Ascending aorta (tissue), 2 donors: ENCODE data around the gene NXPH2. TPM values are rescaled to one million over a fixed set of nuclear protein-coding genes. Genes with fewer than 3 reads are reported as not detected.

Experiments
- DNase-seq, 2 donors: peaks; one replicate each; pipeline ENCODE4 v3.0.0-alpha.2; 2019; ENCODE audit warnings: low spot score in 2 of 2
- H3K27ac ChIP-seq, 2 donors: fragments of 200-600 bp; sonication (generic); one replicate each; pipeline ENCODE4 v1.5.1; 2016 to 2017; ENCODE audit warnings: mild to moderate bottlenecking in 1 of 2
- H3K27me3 ChIP-seq: fragments of 200-600 bp; sonication (generic); one replicate; pipeline ENCODE4 v1.5.1; 2017
- H3K36me3 ChIP-seq, 2 donors: fragments of 200-600 bp; sonication (generic); one replicate each; pipeline ENCODE4 v1.5.1; 2016
- H3K4me1 ChIP-seq, 2 donors: fragments of 200-600 bp; sonication (generic); one replicate each; pipeline ENCODE4 v1.5.1; 2016 to 2017; ENCODE audit warnings: mild to moderate bottlenecking in 1 of 2
- H3K4me3 ChIP-seq, 2 donors: fragments of 200-600 bp; sonication (generic); one replicate each; pipeline ENCODE4 v1.5.1; 2016 to 2017; ENCODE audit warnings: mild to moderate bottlenecking in 1 of 2
- H3K9me3 ChIP-seq, 2 donors: fragments of 200-600 bp; sonication (generic); one replicate each; pipeline ENCODE4 v1.5.1; 2016
- intact Hi-C: fragments of 100-400 bp; cut with DNase I; formaldehyde crosslinking; loops from one replicate; pipeline ENCODE4 v1.15.1; 2023
- total RNA-seq: library from RNA; depleted of rRNA; stranded (reverse); fragments of >200 nt; gene quantifications from one replicate; pipeline ENCODE4 v1.1.0, GENCODE V29; 2016
- TF ChIP-seq, protein P1 (sequence below), 3 experiments: fragments of 200-600 bp in 2 of 3; fragments of 450-650 bp in 1 of 3; sonication (generic) in 2 of 3; IDR thresholded peaks; one replicate each; pipeline ENCODE4 v1.5.1; 2016 to 2019; ENCODE audit warnings: antibody characterized with exemption in 3 of 3, mild to moderate bottlenecking in 1 of 3, moderate library complexity in 1 of 3

Gene NXPH2
- total RNA-seq, 1 donor from 2014 or later = not detected

GRCh38 chr2:138760676-138761075 is 19.5 kb downstream of the NXPH2 start:
- DNase-seq = no peak
- Histone ChIP-seq H3K27me3 (no peaks in the 10 kb centered on the region), H3K27ac (no peak overlapping the region), H3K9me3 (no peaks in the 10 kb centered on the region), H3K4me1 (no peaks in the 10 kb centered on the region), H3K4me3 (no peak overlapping the region), H3K36me3 (no peaks in the 10 kb centered on the region)
- intact Hi-C loops = no loop called here
- TF ChIP-seq, protein P1, sequence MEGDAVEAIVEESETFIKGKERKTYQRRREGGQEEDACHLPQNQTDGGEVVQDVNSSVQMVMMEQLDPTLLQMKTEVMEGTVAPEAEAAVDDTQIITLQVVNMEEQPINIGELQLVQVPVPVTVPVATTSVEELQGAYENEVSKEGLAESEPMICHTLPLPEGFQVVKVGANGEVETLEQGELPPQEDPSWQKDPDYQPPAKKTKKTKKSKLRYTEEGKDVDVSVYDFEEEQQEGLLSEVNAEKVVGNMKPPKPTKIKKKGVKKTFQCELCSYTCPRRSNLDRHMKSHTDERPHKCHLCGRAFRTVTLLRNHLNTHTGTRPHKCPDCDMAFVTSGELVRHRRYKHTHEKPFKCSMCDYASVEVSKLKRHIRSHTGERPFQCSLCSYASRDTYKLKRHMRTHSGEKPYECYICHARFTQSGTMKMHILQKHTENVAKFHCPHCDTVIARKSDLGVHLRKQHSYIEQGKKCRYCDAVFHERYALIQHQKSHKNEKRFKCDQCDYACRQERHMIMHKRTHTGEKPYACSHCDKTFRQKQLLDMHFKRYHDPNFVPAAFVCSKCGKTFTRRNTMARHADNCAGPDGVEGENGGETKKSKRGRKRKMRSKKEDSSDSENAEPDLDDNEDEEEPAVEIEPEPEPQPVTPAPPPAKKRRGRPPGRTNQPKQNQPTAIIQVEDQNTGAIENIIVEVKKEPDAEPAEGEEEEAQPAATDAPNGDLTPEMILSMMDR (IDR thresholded peaks at IDR 0.05) = no peak

GRCh38 chr2:138757384-138757783 is 22.8 kb downstream of the NXPH2 start:
- intact Hi-C loops = no loop called here
- Histone ChIP-seq H3K36me3 (no peaks in the 10 kb centered on the region), H3K4me1 (no peaks in the 10 kb centered on the region), H3K4me3 (no peak overlapping the region), H3K27ac (no peak overlapping the region), H3K9me3 (peaks cover 0 to 9% of the 10 kb centered on the region in 2 donors), H3K27me3 (no peaks in the 10 kb centered on the region)
- TF ChIP-seq, protein P1 (IDR thresholded peaks at IDR 0.05) = no peak
- no peak for DNase-seq

GRCh38 chr2:138752197-138752956 is 27.8 kb downstream of the NXPH2 start:
- Histone ChIP-seq H3K36me3 (no peaks in the 10 kb centered on the region), H3K9me3 (peaks cover 0 to 9% of the 10 kb centered on the region in 2 donors), H3K4me3 (no peak overlapping the region), H3K4me1 (no peaks in the 10 kb centered on the region), H3K27ac (no peak overlapping the region), H3K27me3 (no peaks in the 10 kb centered on the region)
- no peak for DNase-seq
- intact Hi-C loops = no loop called here
- TF ChIP-seq, protein P1 (IDR thresholded peaks at IDR 0.05) = no peak

GRCh38 chr2:138744713-138745112 is 35.5 kb downstream of the NXPH2 start:
- intact Hi-C loops = no loop called here
- TF ChIP-seq, protein P1 (IDR thresholded peaks at IDR 0.05) = no peak
- H3K4me1 ChIP-seq = no peaks in the 10 kb centered on the region
- no peak for DNase-seq
- H3K27me3 ChIP-seq = no peaks in the 10 kb centered on the region
- no peak overlapping the region for H3K4me3 ChIP-seq
- no peaks in the 10 kb centered on the region for H3K9me3 ChIP-seq
- no peaks in the 10 kb centered on the region for H3K36me3 ChIP-seq
- no peak overlapping the region for H3K27ac ChIP-seq

- no peaks in the 10 kb centered on the region for H3K4me1 ChIP-seq
- no peaks in the 10 kb centered on the region for H3K36me3 ChIP-seq
- H3K4me3 ChIP-seq = no peak overlapping the region
- no peak for DNase-seq
- no peak overlapping the region for H3K27ac ChIP-seq
- TF ChIP-seq, protein P1 (IDR thresholded peaks at IDR 0.05) = no peak
- no peaks in the 10 kb centered on the region for H3K9me3 ChIP-seq
- H3K27me3 ChIP-seq = no peaks in the 10 kb centered on the region
- intact Hi-C loops = no loop called here
These were observed 37.6 kb downstream of the NXPH2 start for GRCh38 chr2:138742441-138743057.
